ENCODE results near the gene NTN1. TPM values are rescaled to one million over a fixed set of nuclear protein-coding genes. Genes with fewer than 3 reads are reported as not detected.
"Not testable (repeated sequence)": the region's sequence is repeated elsewhere in the genome, so short reads cannot be mapped to it uniquely, and the experiment has no call there.

Gene NTN1
- polyA plus RNA-seq, 1 donor: 3.3 TPM

DNA sequence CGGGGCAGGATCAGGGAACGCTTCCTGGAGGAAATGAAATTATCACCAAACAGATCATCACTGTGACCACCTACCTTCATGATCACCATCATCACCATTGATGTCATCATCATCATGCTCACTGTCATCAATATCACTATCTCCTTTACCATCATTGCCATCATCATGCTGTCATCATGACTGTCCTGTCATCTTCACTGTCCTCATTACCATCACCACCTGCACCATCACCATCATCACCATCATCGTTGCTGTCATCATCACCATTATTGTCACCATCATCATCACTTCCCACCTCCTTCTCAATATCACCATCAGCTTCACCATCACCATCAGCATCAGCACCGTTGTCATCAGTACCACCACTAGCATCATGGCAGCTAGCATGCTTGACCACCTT is 65.3 kb downstream of the NTN1 start:
- DNase-seq: no peak

DNA sequence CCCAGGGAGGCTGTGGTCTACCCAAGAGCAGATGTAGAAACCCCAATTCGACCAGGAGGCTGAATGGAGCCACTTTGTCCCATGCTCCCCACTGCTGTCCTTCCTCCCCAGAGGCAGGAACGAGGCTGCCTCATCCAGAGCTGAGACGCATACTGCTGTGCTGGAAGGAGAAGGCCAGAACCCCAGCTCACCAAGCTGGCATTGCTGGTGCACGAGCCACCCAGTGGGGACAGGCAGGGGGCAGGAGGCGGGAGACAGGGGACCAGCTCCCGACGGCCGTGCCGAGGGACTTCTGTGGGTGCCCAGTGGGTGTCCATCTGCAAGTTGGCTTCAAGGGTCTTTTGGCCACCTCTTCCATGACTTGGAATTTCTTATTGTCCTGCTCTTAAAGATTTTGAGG is 66.6 kb downstream of the NTN1 start:
- no peak for DNase-seq

DNA sequence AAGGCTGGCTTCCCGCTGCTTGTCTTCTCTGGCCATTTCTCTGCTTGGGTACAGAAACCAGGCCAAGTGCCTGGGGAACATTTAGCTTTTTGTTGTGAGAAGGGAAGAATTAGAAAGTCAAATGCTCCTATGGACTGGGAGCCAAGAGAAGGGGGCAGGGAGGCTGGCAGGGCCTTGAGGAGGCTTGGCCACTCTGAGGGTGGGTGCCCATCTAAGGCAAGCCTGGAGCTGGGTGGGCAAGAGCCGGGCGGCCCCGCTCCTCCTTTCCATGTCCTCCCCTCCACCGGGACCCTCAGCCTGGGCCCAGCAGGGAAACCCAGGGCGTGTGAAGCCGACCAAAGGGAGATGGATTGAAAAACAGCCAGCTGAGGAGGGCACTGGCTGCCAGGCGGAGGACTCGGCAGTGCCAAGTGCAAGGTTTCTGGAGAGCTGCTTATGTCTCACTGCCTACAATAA is 69.4 kb downstream of the NTN1 start:
- no peak for DNase-seq

DNA sequence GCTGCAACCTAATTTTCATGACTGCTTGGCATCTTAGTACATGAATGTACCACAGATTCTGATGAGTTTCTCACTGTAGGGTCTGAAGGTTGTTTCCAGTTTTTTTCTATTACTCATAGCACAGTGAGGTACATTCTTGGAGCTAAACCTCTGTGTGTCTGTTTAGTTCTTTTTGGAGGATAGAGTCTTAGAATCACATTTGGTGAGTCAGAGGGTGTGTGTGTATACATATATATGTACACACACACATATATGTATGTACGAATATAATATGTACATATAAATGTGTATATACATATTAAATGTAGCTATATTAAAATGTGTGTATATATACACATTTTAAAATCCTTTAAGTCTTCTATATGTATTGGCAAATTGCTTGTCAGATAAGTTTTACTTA is 72.9 kb downstream of the NTN1 start:
- DNase-seq: no peak

DNA sequence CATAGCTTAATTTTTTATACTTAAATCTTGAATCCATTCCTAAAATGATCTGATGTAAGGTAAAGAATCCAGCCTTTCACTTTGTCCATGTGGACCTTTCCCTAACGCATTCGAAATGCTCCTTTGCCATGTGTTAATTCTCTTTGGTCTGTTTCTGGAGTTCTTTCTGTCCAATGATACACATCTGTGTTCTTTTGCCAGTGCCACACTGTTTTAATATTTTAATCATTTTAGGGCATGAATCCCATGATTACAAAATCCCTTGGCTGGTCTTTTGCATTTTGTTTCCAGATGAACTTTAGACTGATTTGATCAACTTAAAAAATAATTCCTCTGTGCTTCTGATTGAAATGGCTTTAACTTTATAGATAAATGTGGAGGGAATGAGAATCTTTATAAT is 74.1 kb downstream of the NTN1 start:
- no peak for DNase-seq

DNA sequence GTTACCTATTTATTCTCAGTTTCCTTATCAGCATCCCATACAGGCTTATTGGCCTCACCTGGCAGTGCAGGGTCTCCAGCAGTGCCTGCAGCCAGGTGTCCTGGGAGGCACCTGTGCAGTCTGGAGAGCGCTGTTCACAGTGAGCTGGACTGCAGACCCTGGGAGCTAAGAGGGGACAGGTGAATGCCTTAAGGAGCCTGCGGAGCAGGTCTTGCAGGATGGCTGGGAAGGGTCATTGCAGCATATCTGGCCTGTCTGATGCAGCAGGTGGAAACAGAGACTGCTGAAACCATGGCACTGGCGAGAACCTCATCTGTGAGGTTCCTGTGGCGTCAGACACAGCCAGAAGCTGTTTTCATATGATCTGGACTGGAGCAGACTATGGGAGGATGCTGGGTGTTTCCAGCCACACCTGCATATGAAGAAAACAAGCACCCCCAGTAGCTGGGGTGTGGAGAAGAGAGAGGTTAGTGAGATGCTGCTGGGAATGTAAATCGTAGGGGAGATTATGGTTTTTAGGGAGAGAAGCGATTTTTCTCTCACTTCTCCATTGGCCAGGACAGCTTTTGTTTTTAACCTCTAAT is 77.0 kb downstream of the NTN1 start:
- no peak for DNase-seq

DNA sequence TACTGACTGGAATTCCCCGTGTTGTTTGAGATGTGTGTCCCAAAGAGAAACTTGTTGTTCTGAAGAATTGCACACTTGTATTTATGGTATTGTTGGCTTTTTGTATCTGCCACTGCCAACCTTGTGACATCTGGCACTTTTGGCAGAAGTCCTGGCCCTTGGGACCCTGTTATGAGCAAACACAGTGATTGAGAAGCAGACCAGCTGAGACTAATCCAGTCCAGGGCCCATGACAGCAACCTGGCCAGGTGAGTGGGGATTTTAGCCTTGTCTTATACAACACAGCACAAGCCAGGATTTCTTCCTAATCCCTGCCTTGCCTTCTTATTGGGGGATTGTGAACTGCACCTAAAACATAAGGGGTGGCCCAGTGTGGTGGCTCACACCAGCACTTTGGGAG is 80.0 kb downstream of the NTN1 start:
- DNase-seq: no peak

DNA sequence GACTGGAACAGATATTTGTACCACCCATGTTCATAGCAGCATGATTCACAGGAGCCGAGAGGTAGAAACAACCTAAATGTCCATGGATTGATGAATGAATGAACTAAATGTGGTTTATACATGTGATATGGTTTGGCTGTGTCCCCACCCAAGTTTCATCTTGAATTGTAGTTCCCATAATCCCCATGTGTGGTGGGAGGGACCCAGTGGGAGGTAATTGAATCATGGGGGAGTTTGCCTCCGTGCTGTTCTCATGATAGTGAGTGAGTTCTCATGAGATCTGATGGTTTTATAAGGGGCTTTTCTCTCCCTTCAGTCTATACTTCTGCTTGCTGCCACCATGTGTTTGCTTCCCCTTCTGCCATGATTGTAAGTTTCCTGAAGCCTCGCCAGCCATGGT is 81.9 kb downstream of the NTN1 start:
- DNase-seq: not testable (repeated sequence)

DNA sequence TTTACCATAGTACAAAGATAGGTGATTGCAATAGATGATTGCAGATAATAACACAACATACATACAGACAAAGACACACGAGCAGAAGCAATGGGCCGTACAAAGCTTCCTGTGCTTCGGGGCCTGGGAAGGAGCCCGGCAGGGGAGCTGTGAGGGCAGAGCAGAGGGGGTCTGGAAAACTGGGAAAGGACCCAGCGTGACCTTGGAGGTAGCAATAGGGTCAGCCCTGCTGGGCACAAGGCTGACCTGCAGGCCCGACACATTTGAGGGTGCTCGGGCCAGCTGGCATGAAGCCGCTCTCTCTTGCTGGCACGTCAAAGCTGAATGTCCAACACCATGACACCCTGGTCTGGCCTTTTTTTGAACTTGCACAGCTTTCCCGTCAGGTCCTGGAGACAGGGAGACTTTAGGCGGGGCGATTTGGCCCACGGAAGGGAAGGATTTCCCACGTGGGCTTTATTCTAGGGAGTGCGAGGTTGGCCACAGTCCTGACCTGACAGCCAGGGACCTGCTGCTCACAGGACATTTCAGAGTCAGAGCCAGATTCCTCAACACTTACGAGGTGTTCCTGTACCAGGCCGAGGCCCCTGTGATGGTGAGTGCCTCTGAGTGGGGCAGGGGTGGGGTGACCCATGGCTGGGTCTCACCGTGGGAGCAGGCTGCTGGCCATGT is 83.2 kb downstream of the NTN1 start:
- no peak for DNase-seq

DNA sequence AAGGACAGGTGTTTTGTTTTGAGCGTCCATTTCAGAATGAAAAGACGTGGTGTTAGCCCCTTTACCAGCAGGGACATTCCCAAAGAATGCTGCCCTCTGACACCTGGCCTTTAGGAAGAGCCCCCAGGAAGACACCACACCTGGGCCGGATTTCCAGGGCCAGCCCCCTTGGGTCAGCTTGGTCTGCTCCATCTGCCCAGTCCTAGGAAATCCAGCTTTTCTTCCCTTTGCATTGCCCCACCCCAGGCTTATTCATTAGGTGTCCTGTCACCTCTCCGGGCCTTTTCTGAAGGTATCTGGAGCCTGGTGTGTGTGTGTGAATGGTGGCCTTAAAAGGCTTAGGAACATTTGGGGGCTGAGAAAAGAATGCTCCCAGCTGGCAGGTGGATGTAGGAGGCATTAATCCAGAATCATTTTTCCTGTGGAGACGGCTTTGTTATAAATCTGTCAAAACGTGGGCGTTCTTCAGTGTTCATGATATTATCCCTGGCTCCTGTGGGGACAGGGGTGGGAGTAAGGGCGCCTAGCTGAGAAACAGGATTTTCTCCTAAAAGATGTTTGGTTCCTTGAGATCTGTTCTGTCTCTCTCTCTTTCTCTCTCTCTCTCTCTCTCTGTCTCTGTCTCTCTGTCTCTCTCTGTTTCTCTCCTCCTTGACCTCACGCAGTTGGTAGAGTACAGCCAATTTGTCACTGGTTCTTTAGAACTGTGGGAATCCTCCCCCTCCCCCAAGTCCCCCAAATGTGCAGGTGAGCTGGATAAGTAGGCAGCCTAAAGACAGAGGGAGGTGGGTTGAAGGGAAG is 84.0 kb downstream of the NTN1 start:
- no peak for DNase-seq

DNA sequence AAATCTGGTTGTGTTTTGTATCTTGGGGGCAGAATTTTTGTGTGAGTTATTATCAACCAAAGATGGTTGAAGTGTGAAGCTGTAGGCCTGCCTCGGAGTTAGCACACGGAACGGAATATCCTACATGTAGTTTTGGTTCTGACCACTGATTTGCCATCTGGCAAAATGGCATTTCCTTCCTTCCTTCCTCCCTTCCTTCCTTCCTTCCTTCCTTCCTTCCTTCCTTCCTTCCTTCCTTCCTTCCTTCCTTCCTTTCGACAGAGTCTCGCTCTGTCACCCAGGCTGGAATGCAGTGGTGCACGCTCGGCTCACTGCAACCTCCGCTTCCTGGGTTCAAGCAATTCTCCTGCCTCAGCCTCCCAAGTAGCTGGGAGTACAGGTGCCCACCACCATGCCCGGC is 85.0 kb downstream of the NTN1 start:
- DNase-seq: not testable (repeated sequence)

DNA sequence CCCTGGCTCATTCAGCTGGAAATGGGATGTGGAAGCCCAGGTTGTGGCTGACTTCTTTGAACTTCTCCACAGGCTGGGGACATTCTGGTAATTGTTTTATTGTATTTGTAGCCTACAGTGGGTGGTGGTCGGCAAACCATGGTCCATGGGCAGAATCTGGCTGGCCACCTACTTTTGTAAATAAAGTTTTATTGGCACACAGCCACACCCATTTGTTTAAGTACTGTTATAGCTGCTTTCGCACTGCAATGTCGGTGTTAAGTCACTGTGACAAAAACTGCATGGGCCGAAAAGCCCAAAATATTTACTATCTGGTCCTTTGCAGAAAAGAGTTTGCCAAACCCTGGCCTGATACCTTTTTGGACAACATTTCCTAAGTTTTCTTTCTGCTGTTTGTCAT is 86.2 kb downstream of the NTN1 start:
- DNase-seq: no peak

DNA sequence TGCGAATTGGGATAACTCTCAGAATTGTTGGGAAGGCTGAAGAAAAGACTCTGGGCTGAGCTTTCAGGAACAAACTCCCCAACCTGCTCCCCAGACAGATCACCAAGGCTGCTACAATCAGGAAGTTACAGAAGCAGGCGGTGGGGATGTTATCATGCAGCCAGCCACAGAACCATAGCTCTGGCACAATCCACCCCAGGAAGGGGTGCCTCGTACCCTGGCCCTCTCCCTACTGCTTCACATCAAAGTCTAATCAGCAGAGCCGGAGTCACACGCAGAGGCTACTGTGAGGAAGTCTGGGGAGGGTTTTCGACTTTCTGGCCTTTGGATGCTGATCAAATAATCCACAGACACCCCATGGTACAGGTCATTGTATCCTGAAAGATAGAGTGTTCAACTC is 86.8 kb downstream of the NTN1 start:
- DNase-seq: no peak

DNA sequence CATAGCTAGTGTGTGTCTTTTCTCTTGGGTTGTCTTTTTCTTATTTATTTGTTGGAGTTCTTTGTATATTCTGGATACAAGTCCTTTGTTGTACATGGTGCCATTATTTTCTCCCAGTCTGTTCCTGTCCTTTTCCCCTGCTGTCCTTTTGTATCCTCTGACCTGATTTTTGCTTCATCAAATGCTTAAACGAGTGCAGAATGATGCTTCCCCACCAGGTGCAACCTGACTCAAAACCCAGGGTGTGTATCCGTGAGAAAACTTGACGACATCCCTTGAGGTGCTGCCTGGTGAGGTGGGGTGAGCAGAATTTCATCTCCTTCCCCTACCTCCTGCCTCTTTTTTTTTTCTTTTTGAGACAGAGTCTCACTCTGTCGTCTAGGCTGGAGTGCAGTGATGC is 88.6 kb downstream of the NTN1 start:
- DNase-seq: no peak

DNA sequence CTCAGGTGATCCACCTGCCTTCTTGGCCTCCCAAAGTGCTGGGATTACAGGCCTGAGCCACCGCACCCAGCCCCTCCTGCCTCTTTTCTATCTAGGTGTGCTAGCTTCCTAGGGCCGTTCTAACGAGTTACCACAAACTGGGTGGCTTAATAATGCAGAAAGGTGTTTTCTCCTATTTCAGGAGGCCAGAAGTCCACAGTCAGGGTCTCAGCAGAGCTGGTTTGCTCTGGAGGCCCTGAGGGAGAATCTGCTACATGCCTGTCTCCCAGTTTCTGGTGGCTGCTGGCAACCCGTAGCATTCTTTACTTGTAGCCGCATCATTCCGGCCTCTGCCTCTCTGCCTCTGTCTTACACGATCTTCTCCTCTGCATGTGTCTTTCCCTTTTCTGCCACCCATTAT is 89.2 kb downstream of the NTN1 start:
- no peak for DNase-seq

DNA sequence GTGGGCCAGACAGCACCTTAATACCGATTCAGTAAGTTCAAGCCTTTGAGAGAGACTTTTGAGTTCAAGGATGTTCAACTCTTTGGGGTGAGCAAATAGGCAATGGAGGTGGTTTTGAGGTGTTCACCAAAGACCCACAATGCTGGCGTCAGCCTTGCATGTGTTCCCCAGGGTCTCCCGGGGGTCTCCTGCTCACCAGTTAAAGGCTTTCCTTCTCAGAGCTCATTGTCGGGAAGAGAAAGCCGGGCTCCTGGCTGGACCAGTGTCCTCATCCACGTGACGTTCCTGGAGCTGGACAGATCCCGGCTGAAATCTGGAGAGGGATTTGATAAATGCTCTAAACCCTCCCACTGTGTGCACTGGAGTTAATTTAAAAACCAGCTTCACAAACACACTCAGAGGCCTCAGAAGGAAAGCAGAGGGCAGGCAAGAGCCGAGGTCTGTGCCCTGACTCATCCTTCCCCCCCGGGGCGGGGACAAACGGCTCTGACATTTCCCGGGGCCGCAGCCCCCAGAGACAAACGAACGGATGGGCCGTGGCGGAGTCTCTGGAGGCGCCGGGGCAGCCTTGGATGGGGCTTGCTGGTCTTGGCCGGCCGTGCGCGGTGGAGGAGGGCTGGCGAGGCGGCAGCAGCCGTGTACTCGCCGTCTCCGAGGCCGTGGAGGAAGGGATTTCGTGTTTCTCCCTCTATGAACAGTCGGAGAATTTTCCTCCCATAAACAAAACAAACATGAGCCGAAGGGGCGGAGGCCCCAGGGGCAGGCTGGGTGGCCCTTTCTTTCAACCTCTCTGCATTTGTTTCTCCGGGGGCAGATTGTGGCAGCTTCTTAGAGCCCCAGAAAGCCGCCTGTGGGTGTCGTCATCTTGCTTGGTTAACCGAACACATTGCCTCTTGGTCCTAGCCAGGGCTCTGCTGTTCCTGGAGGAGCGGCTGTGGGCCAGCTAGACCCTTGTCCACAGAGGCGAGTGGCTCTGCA is 94.2 kb downstream of the NTN1 start:
- peak; percentile 50 for DNase-seq

DNA sequence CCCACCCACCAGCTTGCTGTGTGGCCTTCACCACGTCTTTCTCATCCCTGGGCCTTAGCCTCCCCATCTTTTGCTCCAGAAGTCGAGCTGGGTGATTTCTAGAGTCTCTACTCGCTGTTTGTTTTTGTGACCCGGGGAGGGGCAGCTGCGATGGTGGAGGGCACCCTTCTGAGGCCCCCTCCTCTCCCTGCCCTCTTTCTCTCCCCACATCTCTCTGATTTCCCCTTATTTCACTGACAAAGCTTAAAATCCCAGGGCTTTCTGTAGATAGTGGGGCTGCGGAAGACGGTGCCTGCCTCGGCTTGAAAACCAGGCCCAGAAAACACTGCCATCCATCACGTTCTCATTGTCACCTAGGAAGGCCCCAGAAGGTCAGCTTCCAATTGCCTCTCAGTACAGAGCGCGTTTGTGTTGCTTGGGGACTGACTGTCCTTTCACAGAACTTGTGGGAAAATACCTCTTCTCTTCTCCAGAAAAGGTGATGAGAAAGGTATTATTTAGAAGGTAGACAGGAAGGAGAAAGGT is 95.1 kb downstream of the NTN1 start:
- DNase-seq: no peak

DNA sequence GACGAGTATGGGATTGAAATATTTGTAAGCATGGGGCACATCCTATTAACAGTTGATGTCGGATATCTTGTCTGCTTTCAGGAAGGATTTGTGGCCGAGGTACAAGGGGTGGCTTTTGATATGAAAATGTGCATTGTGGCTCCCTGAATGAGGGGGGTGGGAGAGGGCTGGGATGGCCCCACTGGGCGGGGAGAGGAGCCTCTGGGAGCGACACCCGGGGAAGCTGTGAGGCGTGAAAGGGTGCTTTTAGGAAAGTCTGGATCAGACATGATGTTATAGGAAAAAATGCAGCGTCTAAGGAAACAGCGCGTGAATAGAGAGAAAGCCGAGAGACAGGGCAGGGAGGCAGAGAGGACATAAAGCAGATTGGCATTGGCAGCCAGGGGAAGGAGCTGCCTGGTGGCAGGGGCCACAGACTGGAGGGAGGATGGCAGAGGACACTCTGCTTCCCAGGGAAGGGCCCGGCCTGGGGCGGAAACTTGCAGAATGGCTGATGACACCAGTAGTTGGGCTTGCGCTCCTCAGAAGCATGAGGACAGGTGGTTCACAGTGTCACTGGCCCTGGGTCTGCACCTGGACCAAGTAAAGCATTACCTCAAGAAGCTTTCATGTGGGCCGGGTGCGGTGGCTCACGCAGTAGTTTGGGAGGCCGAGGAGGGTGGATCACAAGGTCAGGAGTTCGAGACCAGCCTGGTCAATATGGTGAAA is 95.7 kb downstream of the NTN1 start:
- no peak for DNase-seq

DNA sequence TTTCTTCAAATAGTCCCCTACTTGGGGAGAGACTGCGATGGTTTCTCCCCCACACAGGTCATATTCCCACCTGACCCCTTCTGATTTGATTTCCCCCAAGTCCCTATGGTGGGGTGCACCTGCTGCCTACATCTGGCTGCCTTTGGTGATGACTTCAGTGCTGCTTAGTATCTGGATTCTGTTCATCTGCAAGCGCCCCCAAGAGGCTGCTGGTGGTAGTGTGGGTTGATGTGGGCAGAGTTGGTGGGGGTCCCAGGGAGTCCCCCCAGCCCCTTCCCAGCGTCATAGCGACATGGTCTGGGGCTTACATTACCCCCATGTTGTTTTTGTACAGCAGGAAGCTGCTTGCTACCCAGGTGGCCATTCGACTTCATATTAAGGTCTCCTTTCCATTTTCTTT is 99.2 kb downstream of the NTN1 start:
- DNase-seq: no peak

DNA sequence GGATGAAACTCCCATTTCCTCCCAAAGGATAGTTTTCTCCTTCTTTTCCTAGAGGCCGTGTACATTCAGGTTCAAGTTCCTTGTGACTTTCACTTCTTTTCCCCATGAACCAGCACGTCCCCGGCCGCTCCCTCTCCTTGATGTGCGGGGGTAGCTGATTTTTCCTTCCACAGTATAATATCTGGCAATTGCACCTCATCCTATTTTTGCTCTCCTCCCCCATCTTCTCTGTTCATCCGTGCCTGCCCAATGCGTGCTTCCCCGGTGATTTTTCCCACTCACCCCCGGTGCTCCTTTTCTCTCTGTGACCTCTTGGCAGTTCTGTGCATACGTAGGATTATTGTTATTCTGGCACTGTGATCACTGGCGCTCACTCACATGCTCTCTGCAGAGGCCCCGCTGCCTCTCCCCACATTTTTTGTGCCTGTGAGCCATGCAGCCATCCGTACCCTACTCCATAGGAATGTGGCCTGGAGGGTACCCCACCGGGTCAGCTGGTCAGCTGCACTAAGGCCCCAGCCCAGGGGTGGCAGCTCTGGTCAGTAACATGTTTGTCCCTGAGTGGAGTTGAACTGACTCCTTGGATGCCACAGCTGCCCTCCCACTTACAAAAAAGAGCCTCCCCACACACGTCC is 100.0 kb downstream of the NTN1 start:
- no peak for DNase-seq
